ENCODE data around the gene SSBP2.

DNA sequence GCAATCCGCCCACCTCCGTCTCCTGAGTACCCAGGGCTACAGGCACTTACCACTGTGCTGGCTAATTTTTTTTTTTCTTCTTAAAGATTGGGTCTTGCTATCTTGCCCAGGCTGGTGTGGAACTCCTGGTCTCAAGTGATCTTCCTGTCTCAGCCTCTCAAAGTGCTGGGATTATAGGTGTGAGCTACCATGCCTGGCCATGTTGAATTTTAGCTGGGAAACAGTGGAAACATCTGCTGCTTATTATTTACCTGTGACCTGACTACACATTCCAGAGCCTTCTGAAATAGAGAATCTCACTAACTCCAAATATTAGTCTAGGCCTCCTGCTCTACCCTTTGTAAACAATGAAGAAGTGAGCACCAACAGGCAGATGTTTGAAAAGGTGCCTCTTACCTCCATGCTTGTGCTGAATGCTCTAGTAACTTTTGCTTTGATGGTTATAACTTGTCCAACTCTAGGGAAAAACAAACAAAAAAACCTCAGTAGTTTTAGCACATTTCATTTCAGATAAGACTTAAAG, 379.5 kb downstream of the SSBP2 start:
- TF ChIP-seq, protein P1, sequence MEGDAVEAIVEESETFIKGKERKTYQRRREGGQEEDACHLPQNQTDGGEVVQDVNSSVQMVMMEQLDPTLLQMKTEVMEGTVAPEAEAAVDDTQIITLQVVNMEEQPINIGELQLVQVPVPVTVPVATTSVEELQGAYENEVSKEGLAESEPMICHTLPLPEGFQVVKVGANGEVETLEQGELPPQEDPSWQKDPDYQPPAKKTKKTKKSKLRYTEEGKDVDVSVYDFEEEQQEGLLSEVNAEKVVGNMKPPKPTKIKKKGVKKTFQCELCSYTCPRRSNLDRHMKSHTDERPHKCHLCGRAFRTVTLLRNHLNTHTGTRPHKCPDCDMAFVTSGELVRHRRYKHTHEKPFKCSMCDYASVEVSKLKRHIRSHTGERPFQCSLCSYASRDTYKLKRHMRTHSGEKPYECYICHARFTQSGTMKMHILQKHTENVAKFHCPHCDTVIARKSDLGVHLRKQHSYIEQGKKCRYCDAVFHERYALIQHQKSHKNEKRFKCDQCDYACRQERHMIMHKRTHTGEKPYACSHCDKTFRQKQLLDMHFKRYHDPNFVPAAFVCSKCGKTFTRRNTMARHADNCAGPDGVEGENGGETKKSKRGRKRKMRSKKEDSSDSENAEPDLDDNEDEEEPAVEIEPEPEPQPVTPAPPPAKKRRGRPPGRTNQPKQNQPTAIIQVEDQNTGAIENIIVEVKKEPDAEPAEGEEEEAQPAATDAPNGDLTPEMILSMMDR (conservative IDR thresholded peaks at IDR 0.05 in 1 of 2, IDR thresholded peaks at IDR 0.05 in 1 of 2; ENCODE audit: low read depth in 1 of 2, low read length in 2 of 2): no peak
- no peak for TF ChIP-seq EZH2 (IDR thresholded peaks at IDR 0.05; ENCODE audit: low read length, missing control alignments)
